HEK293 (cell line): ENCODE results near the gene FILIP1L.
A peak's percentile ranks its signal among the peaks of the same experiment; 100 is the strongest.

Experiments
- BCL11A ChIP-seq: fragments of 450-650 bp; formaldehyde crosslinking; IDR thresholded peaks from 2 replicates; pipeline ENCODE4 v1.5.1; 2016; ENCODE audit warnings: low read depth, missing biosample characterization, missing genetic modification characterization
- HIC1 ChIP-seq: fragments of 450-650 bp; formaldehyde crosslinking; IDR thresholded peaks from 2 replicates; pipeline ENCODE4 v1.5.1; 2016; ENCODE audit warnings: missing biosample characterization, missing genetic modification characterization
- KLF16 ChIP-seq: fragments of 450-650 bp; formaldehyde crosslinking; IDR thresholded peaks from 2 replicates; pipeline ENCODE4 v1.5.1; 2017; ENCODE audit warnings: missing biosample characterization, missing genetic modification characterization
- KLF17 ChIP-seq: fragments of 450-650 bp; formaldehyde crosslinking; IDR thresholded peaks from 2 replicates; pipeline ENCODE4 v1.5.1; 2016; ENCODE audit warnings: missing biosample characterization, missing genetic modification characterization
- OVOL3 ChIP-seq: fragments of 450-650 bp; formaldehyde crosslinking; IDR thresholded peaks from 2 replicates; pipeline ENCODE4 v1.5.1; 2016; ENCODE audit warnings: missing biosample characterization, missing genetic modification characterization
- PRDM10 ChIP-seq: fragments of 450-650 bp; formaldehyde crosslinking; IDR thresholded peaks from 2 replicates; pipeline ENCODE4 v1.5.1; 2016; ENCODE audit warnings: missing biosample characterization, missing genetic modification characterization
- REST ChIP-seq: fragments of 450-650 bp; formaldehyde crosslinking; IDR thresholded peaks from 2 replicates; pipeline ENCODE4 v1.5.1; 2016; ENCODE audit warnings: missing biosample characterization, missing genetic modification characterization
- WT1 ChIP-seq: fragments of 450-650 bp; formaldehyde crosslinking; IDR thresholded peaks from 2 replicates; pipeline ENCODE4 v1.5.1; 2016; ENCODE audit warnings: missing biosample characterization, missing genetic modification characterization
- YY1 ChIP-seq: fragments of 450-650 bp; formaldehyde crosslinking; IDR thresholded peaks from 2 replicates; pipeline ENCODE4 v1.5.1; 2018; ENCODE audit warnings: missing biosample characterization, missing genetic modification characterization
- ZBTB17 ChIP-seq: fragments of 450-650 bp; formaldehyde crosslinking; IDR thresholded peaks from 2 replicates; pipeline ENCODE4 v1.5.1; 2016; ENCODE audit warnings: missing biosample characterization, missing genetic modification characterization
- ZIC2 ChIP-seq: fragments of 450-650 bp; formaldehyde crosslinking; IDR thresholded peaks from 2 replicates; pipeline ENCODE4 v1.5.1; 2016; ENCODE audit warnings: missing biosample characterization, missing genetic modification characterization
- ZNF157 ChIP-seq: fragments of 450-650 bp; formaldehyde crosslinking; IDR thresholded peaks from 2 replicates; pipeline ENCODE4 v1.5.1; 2016; ENCODE audit warnings: missing biosample characterization, missing genetic modification characterization
- ZNF184 ChIP-seq: fragments of 450-650 bp; IDR thresholded peaks from 2 replicates; pipeline ENCODE4 v1.5.1; 2018; ENCODE audit warnings: missing biosample characterization, mild to moderate bottlenecking, missing genetic modification characterization
- ZNF211 ChIP-seq: fragments of 450-650 bp; formaldehyde crosslinking; IDR thresholded peaks from 2 replicates; pipeline ENCODE4 v1.5.1; 2016; ENCODE audit warnings: low read depth, missing biosample characterization, missing genetic modification characterization
- ZNF23 ChIP-seq: fragments of 450-650 bp; formaldehyde crosslinking; IDR thresholded peaks from 2 replicates; pipeline ENCODE4 v1.5.1; 2016; ENCODE audit warnings: missing biosample characterization, missing genetic modification characterization, borderline replicate concordance
- ZNF274 ChIP-seq, 2 experiments: fragments of 200-500 bp in 1 of 2; fragments of 450-650 bp in 1 of 2; sonication (Bioruptor generic) in 1 of 2; formaldehyde crosslinking in 1 of 2; IDR thresholded peaks; 2 replicates each; pipeline versions ENCODE4 v1.5.1 to v1.6.1; 2014 to 2016; ENCODE audit warnings: borderline replicate concordance in 1 of 2, inconsistent platforms in 1 of 2, low read length in 1 of 2, missing biosample characterization in 1 of 2, missing genetic modification characterization in 1 of 2
- ZNF292 ChIP-seq: fragments of 450-650 bp; formaldehyde crosslinking; IDR thresholded peaks from 2 replicates; pipeline ENCODE4 v1.5.1; 2016; ENCODE audit warnings: low read depth, missing biosample characterization, missing genetic modification characterization, borderline replicate concordance
- ZNF335 ChIP-seq: fragments of 450-650 bp; formaldehyde crosslinking; conservative IDR thresholded peaks from 2 replicates; pipeline ENCODE4 v1.5.1; 2016; ENCODE audit warnings: missing biosample characterization, missing genetic modification characterization
- ZNF350 ChIP-seq: fragments of 450-650 bp; formaldehyde crosslinking; IDR thresholded peaks from 2 replicates; pipeline ENCODE4 v1.5.0; 2017; ENCODE audit warnings: missing biosample characterization, mild to moderate bottlenecking, missing genetic modification characterization
- ZNF366 ChIP-seq: fragments of 450-650 bp; formaldehyde crosslinking; conservative IDR thresholded peaks from 2 replicates; pipeline ENCODE4 v1.5.1; 2016; ENCODE audit warnings: missing biosample characterization, missing genetic modification characterization
- ZNF521 ChIP-seq: fragments of 450-650 bp; formaldehyde crosslinking; IDR thresholded peaks from 2 replicates; pipeline ENCODE4 v1.5.1; 2017; ENCODE audit warnings: missing biosample characterization, mild to moderate bottlenecking, missing genetic modification characterization
- ZNF571 ChIP-seq: fragments of 450-650 bp; formaldehyde crosslinking; IDR thresholded peaks from 2 replicates; pipeline ENCODE4 v1.5.0; 2017; ENCODE audit warnings: missing biosample characterization, missing genetic modification characterization
- ZNF600 ChIP-seq: fragments of 450-650 bp; formaldehyde crosslinking; IDR thresholded peaks from 2 replicates; pipeline ENCODE4 v1.5.1; 2016; ENCODE audit warnings: missing biosample characterization, missing genetic modification characterization
- ZNF626 ChIP-seq: fragments of 450-650 bp; sonication (Bioruptor Pico); formaldehyde crosslinking; IDR thresholded peaks from 2 replicates; pipeline ENCODE4 v1.5.1; 2018; ENCODE audit warnings: missing biosample characterization, missing genetic modification characterization, inconsistent platforms
- ZNF654 ChIP-seq: fragments of 450-650 bp; formaldehyde crosslinking; IDR thresholded peaks from 2 replicates; pipeline ENCODE4 v1.5.1; 2016; ENCODE audit warnings: low read depth, missing biosample characterization, missing genetic modification characterization
- ZNF664 ChIP-seq: fragments of 450-650 bp; formaldehyde crosslinking; IDR thresholded peaks from 2 replicates; pipeline ENCODE4 v1.5.1; 2016; ENCODE audit warnings: missing biosample characterization, missing genetic modification characterization
- ZNF692 ChIP-seq: fragments of 450-650 bp; formaldehyde crosslinking; IDR thresholded peaks from 2 replicates; pipeline ENCODE4 v1.5.1; 2016; ENCODE audit warnings: missing biosample characterization, missing genetic modification characterization
- ZNF707 ChIP-seq: fragments of 450-650 bp; formaldehyde crosslinking; IDR thresholded peaks from 2 replicates; pipeline ENCODE4 v1.5.1; 2016; ENCODE audit warnings: missing biosample characterization, missing genetic modification characterization
- ZNF777 ChIP-seq: fragments of 450-650 bp; formaldehyde crosslinking; IDR thresholded peaks from 2 replicates; pipeline ENCODE4 v1.5.1; 2017; ENCODE audit warnings: missing biosample characterization, missing genetic modification characterization, borderline replicate concordance
- ZNF843 ChIP-seq: fragments of 450-650 bp; formaldehyde crosslinking; IDR thresholded peaks from 2 replicates; pipeline ENCODE4 v1.5.1; 2016; ENCODE audit warnings: missing biosample characterization, missing genetic modification characterization

Gene FILIP1L

GRCh38 chr3:99866261-99866761 lies 248.0 kb downstream of the FILIP1L start (continued):
- 0 out of 2 replicates have a peak, but pooled peaks have one; percentile 15 for TF ChIP-seq OVOL3 (tag by site-specific recombination)
- TF ChIP-seq ZNF664 (tag by site-specific recombination), result no peak
- no peak for TF ChIP-seq REST
- TF ChIP-seq ZNF23, result no peak
- TF ChIP-seq ZNF366 (tag by site-specific recombination), result peak; percentile 42; the same call in 1 of the 2 replicates
- no peak for TF ChIP-seq ZNF157 (tag by site-specific recombination)
- TF ChIP-seq ZNF335 (tag by site-specific recombination), result no peak
- TF ChIP-seq ZNF292, result no peak
- peak; percentile 84 for TF ChIP-seq WT1
- TF ChIP-seq ZBTB17 (tag by site-specific recombination), result peak; percentile 73
- TF ChIP-seq ZNF654, result no peak
- TF ChIP-seq ZNF707 (tag by site-specific recombination), result no peak
- no peak for TF ChIP-seq ZNF350 (tag by site-specific recombination)
- TF ChIP-seq ZNF626 (tag by site-specific recombination), result no peak
- TF ChIP-seq ZNF692 (tag by site-specific recombination), result no peak
- TF ChIP-seq KLF16 (tag by site-specific recombination), result no peak
- no peak for TF ChIP-seq HIC1 (tag by site-specific recombination)
- TF ChIP-seq ZNF184 (tag by site-specific recombination), result no peak
- no peak for TF ChIP-seq PRDM10
- TF ChIP-seq ZIC2, result no peak
- TF ChIP-seq ZNF600, result no peak
- no peak for TF ChIP-seq YY1
- TF ChIP-seq ZNF843 (tag by site-specific recombination), result peak; percentile 59; the same call in 1 of the 2 replicates
- TF ChIP-seq ZNF211 (tag by site-specific recombination), result no peak
- no peak for TF ChIP-seq BCL11A
- TF ChIP-seq ZNF274 (IDR thresholded peaks at IDR 0.05; ENCODE audit: low read length), result no peak
- TF ChIP-seq ZNF274 (tag by site-specific recombination; IDR thresholded peaks at IDR 0.05; ENCODE audit: borderline replicate concordance), result no peak
- no peak for TF ChIP-seq ZNF571
- TF ChIP-seq ZNF777 (tag by site-specific recombination), result no peak
- no peak for TF ChIP-seq ZNF521 (tag by site-specific recombination)
- no peak for TF ChIP-seq KLF17 (tag by site-specific recombination)
